ENCODE results near the gene OSBPL5. TPM values are rescaled to one million over a fixed set of nuclear protein-coding genes. Genes with fewer than 3 reads are reported as not detected.

Gene OSBPL5
- total RNA-seq, 4 donors from 2014 or later = 24.7 to 83.3 (median 48.2) TPM

DNA sequence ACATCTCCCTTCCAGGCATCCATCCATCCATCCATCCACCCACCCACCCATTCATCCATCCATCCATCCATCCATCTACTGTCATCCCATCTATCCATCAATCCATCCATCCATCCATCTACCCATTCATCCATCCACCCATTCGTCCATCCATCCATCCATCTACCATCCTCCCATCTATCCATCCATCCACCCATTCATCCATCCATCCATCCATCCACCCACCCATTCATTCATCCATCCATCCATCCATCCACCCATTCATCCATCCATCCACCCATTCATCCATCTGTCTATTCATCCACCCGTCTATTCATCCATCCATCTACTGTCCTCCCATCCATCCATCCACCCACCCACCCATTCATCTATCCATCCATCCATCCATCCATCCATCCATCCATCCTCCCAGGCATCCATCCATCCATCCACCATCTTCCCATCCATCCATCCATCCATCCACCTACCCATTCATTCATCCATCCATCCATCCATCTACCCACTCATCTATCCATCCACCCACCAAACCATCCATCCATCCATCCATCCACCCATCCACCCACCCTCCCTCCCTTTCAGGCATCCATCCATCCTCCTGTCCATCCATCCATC is 33.7 kb downstream of the OSBPL5 start:
- H3K4me1 ChIP-seq = no peaks in the 10 kb centered on the region
- no peak for TF ChIP-seq POLR2A (IDR thresholded peaks at IDR 0.05)
- TF ChIP-seq, protein P1, sequence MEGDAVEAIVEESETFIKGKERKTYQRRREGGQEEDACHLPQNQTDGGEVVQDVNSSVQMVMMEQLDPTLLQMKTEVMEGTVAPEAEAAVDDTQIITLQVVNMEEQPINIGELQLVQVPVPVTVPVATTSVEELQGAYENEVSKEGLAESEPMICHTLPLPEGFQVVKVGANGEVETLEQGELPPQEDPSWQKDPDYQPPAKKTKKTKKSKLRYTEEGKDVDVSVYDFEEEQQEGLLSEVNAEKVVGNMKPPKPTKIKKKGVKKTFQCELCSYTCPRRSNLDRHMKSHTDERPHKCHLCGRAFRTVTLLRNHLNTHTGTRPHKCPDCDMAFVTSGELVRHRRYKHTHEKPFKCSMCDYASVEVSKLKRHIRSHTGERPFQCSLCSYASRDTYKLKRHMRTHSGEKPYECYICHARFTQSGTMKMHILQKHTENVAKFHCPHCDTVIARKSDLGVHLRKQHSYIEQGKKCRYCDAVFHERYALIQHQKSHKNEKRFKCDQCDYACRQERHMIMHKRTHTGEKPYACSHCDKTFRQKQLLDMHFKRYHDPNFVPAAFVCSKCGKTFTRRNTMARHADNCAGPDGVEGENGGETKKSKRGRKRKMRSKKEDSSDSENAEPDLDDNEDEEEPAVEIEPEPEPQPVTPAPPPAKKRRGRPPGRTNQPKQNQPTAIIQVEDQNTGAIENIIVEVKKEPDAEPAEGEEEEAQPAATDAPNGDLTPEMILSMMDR (IDR thresholded peaks at IDR 0.05) = no peak
- intact Hi-C loops (cut with DNase I; ENCODE audit: low total_unique reads) = no loop called here

DNA sequence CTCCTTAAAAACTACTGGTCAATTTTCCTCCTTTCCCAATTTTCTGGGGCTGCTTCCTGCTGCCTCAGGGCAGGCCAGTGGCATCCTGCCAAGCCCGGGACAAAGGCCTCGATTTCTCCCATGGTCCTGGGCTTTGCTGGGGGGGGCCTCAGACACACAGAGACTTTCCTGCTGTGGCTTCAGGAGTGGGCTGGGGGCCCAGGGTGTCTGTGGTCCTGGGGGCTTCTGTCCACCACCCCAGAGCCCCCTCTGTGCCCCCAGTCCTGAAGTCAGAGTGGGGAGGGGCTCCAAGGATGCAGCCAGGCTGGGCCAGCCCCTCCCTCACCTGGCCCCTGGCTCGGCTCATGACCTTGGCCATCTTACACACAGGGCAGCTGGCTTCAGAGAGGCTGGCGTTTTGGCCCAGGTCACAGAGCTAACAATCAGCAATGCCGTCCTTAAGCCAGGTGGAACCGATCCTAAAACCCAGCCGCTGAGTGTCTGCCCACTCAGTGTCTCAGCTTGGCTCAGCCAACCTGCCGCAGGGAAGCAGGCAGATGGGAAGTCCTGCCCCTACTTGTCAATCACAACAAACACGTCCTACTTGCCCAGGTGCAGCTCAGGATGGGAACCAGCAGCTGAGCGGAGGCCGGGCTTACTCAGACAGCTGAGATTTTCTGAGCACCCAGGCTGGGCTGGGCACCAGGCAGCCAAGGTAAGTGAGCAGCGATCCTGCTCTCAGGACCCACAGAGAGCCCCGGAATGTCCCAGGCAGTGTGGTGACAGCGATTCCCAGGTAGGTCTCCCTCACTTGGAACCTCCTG is 34.6 kb downstream of the OSBPL5 start:
- TF ChIP-seq, protein P1 (IDR thresholded peaks at IDR 0.05) = no peak
- no peak for TF ChIP-seq POLR2A (IDR thresholded peaks at IDR 0.05)
- H3K4me1 ChIP-seq = no peaks in the 10 kb centered on the region
- H3K27ac ChIP-seq = no peak overlapping the region
- H3K27me3 ChIP-seq = no peaks in the 10 kb centered on the region
- intact Hi-C loops (cut with DNase I; ENCODE audit: low total_unique reads) = no loop called here
- DNase-seq = peak; percentile 14 to 20
- no peaks in the 10 kb centered on the region for H3K36me3 ChIP-seq
- no peaks in the 10 kb centered on the region for H3K9me3 ChIP-seq
- H3K4me3 ChIP-seq = no peak overlapping the region

More for the DNA sequence above, 33.7 kb downstream of the OSBPL5 start:
- no peaks in the 10 kb centered on the region for H3K9me3 ChIP-seq
- H3K4me3 ChIP-seq = no peak overlapping the region
- no peaks in the 10 kb centered on the region for H3K27me3 ChIP-seq
- no peaks in the 10 kb centered on the region for H3K36me3 ChIP-seq
- no peak for DNase-seq
- no peak overlapping the region for H3K27ac ChIP-seq

DNA sequence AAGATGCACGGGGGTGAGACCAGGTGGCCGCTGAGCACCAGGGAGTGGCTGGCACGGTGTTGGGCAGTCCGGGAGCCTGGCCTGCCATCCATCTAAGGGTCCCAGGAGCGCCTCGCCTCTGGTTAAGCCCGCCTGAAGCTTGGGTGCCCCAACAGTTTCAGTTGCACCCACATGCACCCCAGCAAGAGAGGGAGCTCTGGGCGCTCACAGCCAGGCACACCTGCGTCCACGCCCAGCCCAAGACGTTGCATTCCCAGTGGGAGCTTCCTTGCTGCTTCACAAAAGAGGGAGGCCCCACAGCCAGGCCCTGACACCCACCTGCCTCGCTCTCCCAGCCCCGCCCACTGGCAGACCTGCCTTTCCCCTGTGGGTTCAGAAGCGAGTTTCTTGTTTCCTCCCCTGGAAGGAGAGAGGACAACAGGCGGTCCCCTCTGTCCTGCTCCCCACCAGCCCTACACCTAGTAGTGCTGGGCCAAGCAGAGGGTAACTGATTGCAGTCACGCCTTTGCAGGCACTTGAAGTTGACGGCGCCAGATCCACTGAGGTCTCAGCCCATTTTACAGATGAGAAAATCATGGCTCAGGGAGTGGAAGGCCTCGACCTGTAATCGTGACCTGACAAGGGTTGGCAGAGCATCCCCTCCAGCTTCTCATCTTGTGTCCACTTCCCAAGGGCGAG is 35.4 kb downstream of the OSBPL5 start:
- no peak overlapping the region for H3K27ac ChIP-seq
- no peak overlapping the region for H3K4me3 ChIP-seq
- TF ChIP-seq POLR2A (IDR thresholded peaks at IDR 0.05) = no peak
- TF ChIP-seq, protein P1 (IDR thresholded peaks at IDR 0.05) = no peak
- H3K36me3 ChIP-seq = no peaks in the 10 kb centered on the region
- no peaks in the 10 kb centered on the region for H3K27me3 ChIP-seq
- no peaks in the 10 kb centered on the region for H3K9me3 ChIP-seq
- H3K4me1 ChIP-seq = peaks cover 0 to under 1% of the 10 kb centered on the region in 2 donors
- DNase-seq = peak in 1 of 2 donors; percentile 14
- intact Hi-C loops (cut with DNase I; ENCODE audit: low total_unique reads) = no loop called here

DNA sequence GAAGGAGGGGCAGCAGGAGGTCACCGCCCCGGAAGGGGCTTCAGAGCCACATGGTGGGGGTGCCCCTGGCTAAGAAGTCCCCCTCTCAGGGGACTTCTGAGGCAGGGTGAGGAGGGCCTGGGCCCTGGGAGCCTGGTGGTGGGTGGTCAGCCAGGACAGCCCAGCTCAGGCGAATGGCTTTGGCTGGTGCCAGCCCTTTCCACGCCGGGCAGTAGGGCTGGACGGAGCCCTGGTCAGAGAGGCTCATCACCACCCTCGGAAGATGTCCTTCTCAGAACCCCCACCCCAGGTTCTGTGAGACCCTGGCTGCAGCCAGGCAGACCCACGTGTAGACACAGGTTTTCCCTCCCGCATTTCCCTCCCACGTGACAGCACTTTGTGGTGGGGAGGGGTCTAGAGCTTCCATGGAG is 35.9 kb downstream of the OSBPL5 start:
- DNase-seq = peak; percentile 12 to 13
- Histone ChIP-seq H3K27me3 (no peaks in the 10 kb centered on the region), H3K36me3 (no peaks in the 10 kb centered on the region), H3K4me1 (peaks cover 1 to 6% of the 10 kb centered on the region in 2 donors), H3K9me3 (no peaks in the 10 kb centered on the region), H3K27ac (no peak overlapping the region), H3K4me3 (no peak overlapping the region)
- intact Hi-C loops (cut with DNase I; ENCODE audit: low total_unique reads) = no loop called here
- no peak for TF ChIP-seq POLR2A (IDR thresholded peaks at IDR 0.05)
- TF ChIP-seq, protein P1 (IDR thresholded peaks at IDR 0.05) = no peak

Measured in uterus (tissue), 4 donors.